Measurements from ENCODE around the gene ANO4.

The ANO4 gene

DNA sequence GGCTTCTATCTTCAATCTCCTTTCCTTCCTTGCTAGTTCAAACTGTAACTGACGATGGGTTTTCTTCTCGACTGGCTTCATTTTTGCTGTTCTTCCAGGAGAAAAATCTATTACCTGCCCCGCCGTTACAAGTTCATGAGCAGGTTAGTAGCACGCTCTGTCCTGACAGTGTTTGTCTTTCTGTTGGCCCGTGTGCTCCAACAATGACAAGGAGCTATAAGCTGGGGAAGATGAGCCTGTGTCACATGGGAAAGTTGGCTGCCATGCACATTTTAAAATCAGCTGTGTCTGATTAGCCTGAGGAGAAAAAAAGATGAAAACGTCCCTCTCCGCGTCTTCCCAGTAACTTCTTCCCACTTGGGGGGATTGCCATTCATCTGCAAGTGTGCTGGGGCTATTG is 180.2 kb downstream of the ANO4 start:
- TF ChIP-seq EZH2 (IDR thresholded peaks at IDR 0.05; ENCODE audit: borderline replicate concordance, low read depth, low read length, severe bottlenecking): no peak
- TF ChIP-seq, protein P1, sequence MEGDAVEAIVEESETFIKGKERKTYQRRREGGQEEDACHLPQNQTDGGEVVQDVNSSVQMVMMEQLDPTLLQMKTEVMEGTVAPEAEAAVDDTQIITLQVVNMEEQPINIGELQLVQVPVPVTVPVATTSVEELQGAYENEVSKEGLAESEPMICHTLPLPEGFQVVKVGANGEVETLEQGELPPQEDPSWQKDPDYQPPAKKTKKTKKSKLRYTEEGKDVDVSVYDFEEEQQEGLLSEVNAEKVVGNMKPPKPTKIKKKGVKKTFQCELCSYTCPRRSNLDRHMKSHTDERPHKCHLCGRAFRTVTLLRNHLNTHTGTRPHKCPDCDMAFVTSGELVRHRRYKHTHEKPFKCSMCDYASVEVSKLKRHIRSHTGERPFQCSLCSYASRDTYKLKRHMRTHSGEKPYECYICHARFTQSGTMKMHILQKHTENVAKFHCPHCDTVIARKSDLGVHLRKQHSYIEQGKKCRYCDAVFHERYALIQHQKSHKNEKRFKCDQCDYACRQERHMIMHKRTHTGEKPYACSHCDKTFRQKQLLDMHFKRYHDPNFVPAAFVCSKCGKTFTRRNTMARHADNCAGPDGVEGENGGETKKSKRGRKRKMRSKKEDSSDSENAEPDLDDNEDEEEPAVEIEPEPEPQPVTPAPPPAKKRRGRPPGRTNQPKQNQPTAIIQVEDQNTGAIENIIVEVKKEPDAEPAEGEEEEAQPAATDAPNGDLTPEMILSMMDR (IDR thresholded peaks at IDR 0.05; ENCODE audit: borderline replicate concordance, extremely low read depth, low read length, poor library complexity, severe bottlenecking): no peak
- Histone ChIP-seq H3K4me2 (ENCODE audit: insufficient read depth, low read length) (no peak overlapping the region), H3K4me1 (ENCODE audit: insufficient read depth, low read length) (no peaks in the 10 kb centered on the region), H3K27me3 (ENCODE audit: insufficient read depth, low read length, poor library complexity) (no peaks in the 10 kb centered on the region), H3K4me3 (ENCODE audit: low read depth in 1 of 2, low read length in 2 of 2) (no peak overlapping the region), H4K20me1 (ENCODE audit: insufficient read depth, low read length) (no peaks in the 10 kb centered on the region), H3K36me3 (ENCODE audit: insufficient read depth, low read length) (no peaks in the 10 kb centered on the region), H3K9me3 (ENCODE audit: insufficient read depth, low read length, severe bottlenecking) (no peaks in the 10 kb centered on the region), H2AFZ (ENCODE audit: low read depth, low read length) (no peak overlapping the region), H3K9ac (ENCODE audit: low read depth, low read length) (no peak overlapping the region), H3K27ac (ENCODE audit: low read length) (no peak overlapping the region), H3K79me2 (ENCODE audit: insufficient read depth, low read length) (no peaks in the 10 kb centered on the region)
- ATAC-seq (ENCODE audit: insufficient read depth, low read depth) (no peak), DNase-seq (no peak)

DNA sequence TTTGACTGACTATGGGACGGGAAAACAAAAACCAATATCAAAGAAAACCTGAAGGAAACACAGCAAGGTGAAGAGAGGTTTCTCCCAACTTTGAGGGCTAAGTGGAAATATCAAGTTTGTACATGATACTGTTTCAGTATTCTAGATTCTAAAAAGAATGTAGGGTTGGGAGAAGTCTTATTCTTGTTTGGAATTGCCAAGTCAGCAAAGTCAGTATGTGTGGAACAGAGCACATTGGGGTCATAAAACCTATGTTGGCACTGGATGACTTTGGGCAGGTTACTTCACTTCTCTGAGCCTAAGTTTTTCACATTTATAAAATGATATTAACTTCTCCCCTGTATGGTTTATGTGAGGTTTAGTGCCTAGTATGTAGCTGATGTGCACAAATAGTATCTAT is 182.2 kb downstream of the ANO4 start:
- Histone ChIP-seq H2AFZ (ENCODE audit: low read depth, low read length) (no peak overlapping the region), H3K27me3 (ENCODE audit: insufficient read depth, low read length, poor library complexity) (no peaks in the 10 kb centered on the region), H3K27ac (ENCODE audit: low read length) (no peak overlapping the region), H3K4me3 (ENCODE audit: low read depth in 1 of 2, low read length in 2 of 2) (no peak overlapping the region), H4K20me1 (ENCODE audit: insufficient read depth, low read length) (no peaks in the 10 kb centered on the region), H3K9me3 (ENCODE audit: insufficient read depth, low read length, severe bottlenecking) (no peaks in the 10 kb centered on the region), H3K4me2 (ENCODE audit: insufficient read depth, low read length) (no peak overlapping the region), H3K9ac (ENCODE audit: low read depth, low read length) (no peak overlapping the region), H3K4me1 (ENCODE audit: insufficient read depth, low read length) (no peaks in the 10 kb centered on the region), H3K36me3 (ENCODE audit: insufficient read depth, low read length) (no peaks in the 10 kb centered on the region), H3K79me2 (ENCODE audit: insufficient read depth, low read length) (no peaks in the 10 kb centered on the region)
- TF ChIP-seq, protein P1 (IDR thresholded peaks at IDR 0.05; ENCODE audit: borderline replicate concordance, extremely low read depth, low read length, poor library complexity, severe bottlenecking): no peak
- TF ChIP-seq EZH2 (IDR thresholded peaks at IDR 0.05; ENCODE audit: borderline replicate concordance, low read depth, low read length, severe bottlenecking): no peak
- ATAC-seq (ENCODE audit: insufficient read depth, low read depth): no peak
- no peak for DNase-seq

DNA sequence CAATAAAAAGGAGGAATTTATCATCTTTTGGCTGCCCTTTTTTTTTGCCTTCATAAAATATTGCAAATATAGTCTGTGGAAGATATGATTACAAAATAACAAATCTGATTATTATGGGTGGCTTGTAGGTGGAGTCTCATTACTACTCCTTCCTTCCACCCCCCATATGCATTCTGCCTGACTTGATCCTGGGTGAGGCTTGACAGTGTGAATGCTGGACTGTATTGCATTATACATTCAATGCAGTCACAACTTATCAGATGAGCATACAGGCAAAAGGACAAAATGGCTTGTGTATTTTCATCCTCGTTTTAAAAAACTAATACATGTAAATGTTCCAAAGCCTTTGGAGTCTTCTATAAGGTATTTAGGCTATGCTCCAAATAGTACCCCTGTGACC is 186.3 kb downstream of the ANO4 start:
- no peak for DNase-seq
- Histone ChIP-seq H3K9me3 (ENCODE audit: insufficient read depth, low read length, severe bottlenecking) (no peaks in the 10 kb centered on the region), H3K79me2 (ENCODE audit: insufficient read depth, low read length) (no peaks in the 10 kb centered on the region), H3K4me3 (ENCODE audit: low read depth in 1 of 2, low read length in 2 of 2) (no peak overlapping the region), H3K27me3 (ENCODE audit: insufficient read depth, low read length, poor library complexity) (no peaks in the 10 kb centered on the region), H2AFZ (ENCODE audit: low read depth, low read length) (no peak overlapping the region), H3K4me1 (ENCODE audit: insufficient read depth, low read length) (no peaks in the 10 kb centered on the region), H3K9ac (ENCODE audit: low read depth, low read length) (no peak overlapping the region), H3K27ac (ENCODE audit: low read length) (no peak overlapping the region), H3K4me2 (ENCODE audit: insufficient read depth, low read length) (no peak overlapping the region), H4K20me1 (ENCODE audit: insufficient read depth, low read length) (no peaks in the 10 kb centered on the region), H3K36me3 (ENCODE audit: insufficient read depth, low read length) (no peaks in the 10 kb centered on the region)
- TF ChIP-seq, protein P1 (IDR thresholded peaks at IDR 0.05; ENCODE audit: borderline replicate concordance, extremely low read depth, low read length, poor library complexity, severe bottlenecking): no peak
- no peak for TF ChIP-seq EZH2 (IDR thresholded peaks at IDR 0.05; ENCODE audit: borderline replicate concordance, low read depth, low read length, severe bottlenecking)
- no peak for ATAC-seq (ENCODE audit: insufficient read depth, low read depth)
